AG08395 (cell line): ENCODE data around the gene GAS5.
"Not testable (repeated sequence)": the region's sequence is repeated elsewhere in the genome, so short reads cannot be mapped to it uniquely, and the experiment has no call there.

Experiments used
- DNase-seq: peaks from one replicate; pipeline ENCODE4 v3.0.0; 2012; ENCODE audit warnings: mixed read lengths, low spot score

The GAS5 gene

DNA sequence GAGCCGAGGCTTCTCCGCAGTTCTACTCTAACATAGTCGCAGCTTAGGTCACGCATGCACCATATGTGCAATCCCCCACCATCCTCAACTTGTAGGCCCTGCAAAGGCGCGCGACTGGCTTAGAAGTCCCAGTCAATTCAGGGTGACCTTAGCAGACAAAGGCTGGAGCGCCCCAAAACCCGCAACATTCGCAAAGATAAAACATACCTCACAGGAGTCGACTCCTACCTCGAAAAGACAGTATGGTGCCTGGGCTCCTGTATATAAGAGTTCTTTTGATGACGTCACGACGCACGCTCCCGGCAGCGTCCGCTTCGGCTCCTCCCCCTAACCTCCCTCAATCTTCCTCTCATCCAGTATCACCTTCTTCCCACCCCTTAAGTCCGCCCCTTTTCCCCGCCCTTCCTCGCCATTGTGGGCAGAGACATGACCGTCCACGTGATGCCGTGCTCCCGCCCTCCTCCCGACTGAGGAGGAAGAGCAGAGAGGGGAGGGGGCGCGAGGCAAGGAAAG, at the start of gene GAS5:
GAS5 (minus strand) TSS at position 237 of the 513 bp plus-strand sequence.
- peak; percentile 98 for DNase-seq

- no peak for DNase-seq
Measured at GRCh38 chr1:173917149-173917548, 49.4 kb upstream of the GAS5 start, which contains the start of gene SERPINC1. SERPINC1 (minus strand) TSS chr1:173917327; CDS start chr1:173917259, 68 bp downstream.

DNA sequence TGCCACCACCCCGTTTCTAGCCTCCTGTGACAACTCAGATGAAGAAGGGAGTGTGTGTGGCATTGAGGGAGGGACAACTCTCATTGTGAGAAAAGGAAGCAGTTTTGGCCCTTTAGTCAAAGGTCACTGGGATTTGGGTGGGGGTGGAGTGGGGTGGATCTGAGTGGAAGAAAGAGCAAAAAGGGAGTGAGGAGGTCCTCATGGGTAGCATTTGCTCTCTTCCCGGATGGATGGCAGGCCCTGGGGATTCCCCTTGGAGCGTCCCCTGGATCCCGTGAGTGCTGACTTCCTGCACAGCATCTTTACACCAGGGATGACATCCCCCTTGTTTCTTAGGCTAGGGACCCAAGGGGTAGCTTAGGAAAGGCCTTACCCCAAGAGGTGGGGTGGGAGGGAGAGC, 48.9 kb upstream of the GAS5 start:
- DNase-seq, result no peak

DNA sequence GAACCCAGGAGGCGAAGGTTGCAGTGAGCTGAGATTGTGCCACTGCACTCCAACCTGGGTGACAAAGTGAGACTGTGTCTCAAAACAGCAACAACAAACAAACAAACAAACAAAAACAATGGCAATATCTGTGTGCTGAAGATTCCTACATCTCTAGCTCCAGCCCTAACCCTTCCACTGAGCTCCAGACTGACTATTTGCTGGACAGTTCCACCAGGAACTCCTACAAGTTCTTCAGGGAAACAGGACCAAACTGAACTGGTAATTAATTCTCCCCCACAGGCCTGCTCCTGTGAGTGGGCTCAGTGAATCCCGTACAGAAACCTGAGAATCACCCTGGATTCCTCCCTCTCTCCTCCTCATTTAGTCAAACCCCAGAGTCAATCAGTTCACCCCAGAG, 47.8 kb upstream of the GAS5 start:
- no peak for DNase-seq

- DNase-seq, result peak; percentile 24
Measured at GRCh38 chr1:173914366-173914871, 46.6 kb upstream of the GAS5 start.

GRCh38 chr1:173913111-173913510, 45.3 kb upstream of the GAS5 start:
- DNase-seq, result no peak

- no peak for DNase-seq
Measured at GRCh38 chr1:173903827-173904531, 36.2 kb upstream of the GAS5 start.

DNA sequence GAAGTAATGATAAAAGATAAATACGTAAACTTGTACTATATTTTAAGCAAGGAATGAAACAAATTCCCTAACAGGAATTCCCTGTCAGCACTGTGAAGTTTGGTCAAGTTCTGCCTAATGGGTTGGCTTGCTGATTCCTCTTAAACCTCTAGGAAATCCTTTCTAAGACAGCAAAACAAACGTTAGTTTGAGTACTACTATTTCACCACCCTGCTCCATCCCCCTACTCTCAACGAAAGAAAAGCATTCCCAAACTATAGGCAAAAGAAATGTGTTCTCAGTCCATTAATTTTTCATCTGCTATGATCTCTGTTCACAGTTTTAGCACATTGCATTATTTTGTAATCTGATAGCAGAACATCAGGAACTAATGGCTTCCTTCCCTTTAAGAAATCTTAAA, 33.2 kb upstream of the GAS5 start:
- DNase-seq, result no peak

DNA sequence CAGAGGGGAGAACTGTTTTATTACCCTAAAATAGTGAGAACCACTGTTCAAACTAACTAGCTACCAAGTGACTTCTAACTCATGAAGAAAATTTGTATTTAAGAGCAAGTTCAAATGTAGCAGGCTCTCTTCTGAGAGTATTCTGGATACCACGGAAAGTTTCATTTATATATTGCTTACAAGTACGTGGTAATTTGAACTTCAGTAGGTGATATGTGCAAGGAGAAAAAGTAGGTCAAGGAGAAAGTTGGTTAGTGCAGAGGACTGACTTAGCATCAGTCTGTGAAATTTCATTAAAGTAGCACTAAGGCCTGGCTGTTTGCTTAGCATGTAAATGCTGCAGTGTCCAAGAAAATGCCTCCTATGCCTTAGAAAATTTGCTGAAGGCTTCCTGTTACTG, 32.6 kb upstream of the GAS5 start:
- no peak for DNase-seq

DNA sequence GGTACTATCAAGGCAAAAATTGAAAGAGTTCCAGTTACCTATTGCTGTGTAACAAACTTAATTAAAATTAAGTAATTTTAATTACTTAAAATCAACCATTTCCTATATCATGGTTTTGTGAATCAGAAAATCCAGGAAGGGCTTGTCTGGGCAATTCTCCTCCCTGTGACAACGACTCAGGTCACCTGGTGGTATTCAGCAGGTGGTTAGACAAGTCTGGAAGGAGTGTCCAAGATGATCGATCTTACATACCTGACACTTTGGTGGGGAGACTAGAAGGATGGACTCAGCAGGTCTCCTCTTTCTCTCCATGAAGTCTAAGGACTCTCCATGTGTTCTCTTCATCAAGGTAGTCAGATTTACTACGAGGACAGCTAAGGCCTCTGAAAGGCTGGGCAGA, 26.4 kb upstream of the GAS5 start:
- DNase-seq, result no peak

DNA sequence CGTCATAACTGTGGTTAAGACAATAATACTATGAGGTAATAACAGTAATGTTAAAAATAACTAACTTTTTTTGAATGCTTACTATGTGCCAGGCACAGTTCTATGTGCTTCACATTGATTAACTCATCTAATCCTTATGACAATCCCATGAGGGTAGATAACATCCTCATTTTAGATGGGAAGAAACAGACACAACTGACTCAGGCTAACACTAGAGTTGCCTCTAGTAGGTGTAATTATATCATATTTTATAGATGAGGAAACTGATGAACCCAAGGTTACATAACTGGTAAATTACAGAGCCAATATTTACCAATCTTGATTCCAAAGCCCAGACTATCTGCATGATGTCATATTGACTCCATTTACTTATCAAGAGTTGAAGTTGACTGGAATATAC, 25.8 kb upstream of the GAS5 start:
- DNase-seq, result no peak

- DNase-seq, result no peak
Measured at GRCh38 chr1:173889885-173890284, 22.1 kb upstream of the GAS5 start.

DNA sequence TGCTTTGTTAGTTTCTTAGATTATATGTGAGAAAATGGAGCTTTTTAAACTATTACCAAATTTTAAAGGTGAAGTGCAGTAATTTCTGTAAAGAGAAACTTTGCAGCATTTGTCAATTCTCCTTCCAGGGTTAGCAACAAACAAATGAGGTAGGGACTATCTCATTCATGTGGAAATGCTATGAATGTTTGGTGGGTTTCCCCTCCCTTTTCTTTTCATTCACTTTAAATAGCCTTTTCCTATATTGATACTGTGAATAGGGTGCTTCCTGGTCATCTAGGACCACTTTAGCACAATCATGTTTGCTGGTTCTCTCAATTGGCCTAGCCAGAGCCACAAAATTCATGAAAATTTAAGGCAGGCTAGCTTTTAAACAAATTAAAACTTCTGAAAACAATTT, 21.0 kb upstream of the GAS5 start:
- DNase-seq, result no peak

- no peak for DNase-seq
Measured at GRCh38 chr1:173887627-173888026, 19.8 kb upstream of the GAS5 start.

DNA sequence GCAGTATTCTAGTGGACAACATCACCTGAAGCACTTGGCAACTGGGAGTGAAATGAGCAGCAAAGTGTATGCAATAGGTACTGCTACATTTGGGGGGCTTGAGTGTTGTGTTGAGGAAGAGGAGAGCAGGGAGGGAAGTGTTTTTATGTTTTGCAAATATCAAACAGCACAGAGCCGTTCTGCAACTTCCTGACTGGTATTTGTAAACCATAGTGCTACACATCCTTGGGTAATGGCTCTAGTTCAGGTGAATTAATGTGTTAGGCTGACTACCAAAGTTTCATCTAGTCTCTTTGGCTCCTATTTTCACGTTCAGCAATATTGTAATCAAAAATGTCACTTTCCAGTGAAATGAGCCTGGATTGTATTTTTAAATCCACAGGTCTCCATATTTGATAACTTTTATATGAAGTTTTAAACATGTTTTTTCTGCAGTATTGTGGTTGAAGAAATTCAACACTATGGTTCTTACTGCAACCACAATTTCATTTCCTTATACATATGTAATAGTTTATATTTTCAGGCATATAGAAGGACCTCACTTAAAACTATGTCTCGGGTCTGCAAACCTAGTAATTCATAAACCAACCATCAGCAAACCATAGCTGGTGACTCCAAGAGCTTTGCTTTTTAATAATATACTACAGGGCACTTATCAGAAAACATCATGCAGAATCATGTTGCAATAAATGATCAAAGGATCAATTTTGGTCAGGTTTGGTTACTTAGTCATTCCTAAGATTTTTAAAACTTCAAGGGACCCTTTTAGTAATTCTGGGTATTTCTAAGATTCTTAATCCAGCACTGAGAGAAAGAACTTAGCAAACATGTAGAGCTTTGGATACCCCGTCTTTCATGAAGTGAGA, 19.2 kb upstream of the GAS5 start:
- DNase-seq, result no peak

DNA sequence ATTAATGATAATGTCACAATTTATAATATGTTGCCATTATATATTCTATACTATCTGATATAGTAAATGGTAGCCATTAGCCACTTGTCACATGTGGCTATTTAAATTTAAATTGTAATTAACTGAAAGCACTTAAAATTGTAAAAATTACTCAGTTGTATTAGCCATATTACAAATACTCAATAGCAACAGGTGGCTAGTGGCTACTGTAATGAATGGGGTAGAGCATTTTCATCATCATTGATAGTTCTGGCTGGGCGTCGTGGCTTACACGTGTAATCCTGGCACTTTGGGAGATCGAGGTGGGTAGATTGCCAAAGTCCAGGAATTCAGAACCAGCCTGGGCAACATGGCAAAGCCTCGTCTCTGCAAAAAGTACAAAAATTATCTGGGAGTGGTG, 16.9 kb upstream of the GAS5 start:
- no peak for DNase-seq

- not testable (repeated sequence) for DNase-seq
Measured at GRCh38 chr1:173881117-173881516, 13.3 kb upstream of the GAS5 start.

GRCh38 chr1:173878251-173878650, 10.5 kb upstream of the GAS5 start:
- DNase-seq, result no peak

GRCh38 chr1:173876732-173877131, 8.9 kb upstream of the GAS5 start:
- DNase-seq, result no peak

DNA sequence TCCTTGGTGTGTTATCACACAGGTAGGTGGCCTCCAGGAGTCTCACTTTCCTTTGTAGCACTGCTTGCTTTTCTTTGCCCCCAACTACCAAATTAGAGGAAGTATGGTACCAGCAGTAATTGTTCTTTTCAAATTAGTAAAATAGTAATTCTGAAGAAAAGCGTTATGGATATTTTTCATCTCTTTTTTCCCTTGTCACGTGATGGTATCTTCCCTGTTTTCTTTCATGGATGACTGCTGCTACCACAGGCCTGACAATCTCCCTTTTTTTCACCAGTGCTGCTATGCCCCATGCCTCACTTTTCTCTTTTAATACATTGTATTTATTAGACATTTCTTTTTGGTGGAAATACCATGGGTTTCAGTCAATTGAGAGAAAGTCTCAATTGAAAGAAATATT, 3.7 kb upstream of the GAS5 start:
- DNase-seq, result no peak

- DNase-seq, result no peak
Measured at GRCh38 chr1:173871091-173871490, 3.3 kb upstream of the GAS5 start.

DNA sequence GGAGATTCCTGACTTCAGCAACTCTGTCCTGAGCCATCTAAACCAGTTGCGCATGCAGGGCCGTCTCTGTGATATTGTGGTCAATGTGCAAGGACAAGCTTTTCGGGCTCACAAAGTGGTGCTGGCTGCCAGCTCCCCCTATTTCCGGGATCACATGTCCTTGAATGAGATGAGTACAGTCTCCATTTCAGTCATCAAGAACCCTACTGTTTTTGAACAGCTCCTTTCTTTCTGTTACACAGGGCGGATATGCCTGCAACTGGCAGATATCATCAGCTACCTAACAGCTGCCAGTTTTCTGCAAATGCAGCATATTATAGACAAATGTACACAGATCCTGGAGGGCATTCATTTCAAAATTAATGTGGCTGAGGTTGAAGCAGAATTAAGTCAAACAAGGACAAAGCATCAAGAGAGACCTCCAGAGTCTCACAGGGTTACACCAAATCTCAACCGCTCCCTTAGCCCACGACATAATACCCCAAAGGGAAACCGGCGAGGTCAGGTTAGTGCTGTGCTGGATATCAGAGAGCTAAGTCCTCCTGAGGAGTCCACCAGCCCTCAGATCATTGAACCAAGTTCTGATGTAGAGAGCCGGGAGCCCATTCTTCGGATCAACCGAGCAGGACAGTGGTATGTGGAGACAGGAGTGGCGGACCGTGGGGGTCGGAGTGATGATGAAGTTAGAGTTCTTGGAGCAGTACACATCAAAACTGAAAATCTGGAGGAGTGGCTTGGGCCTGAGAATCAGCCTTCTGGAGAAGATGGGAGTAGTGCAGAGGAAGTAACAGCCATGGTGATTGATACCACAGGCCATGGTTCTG, 2.7 kb upstream of the GAS5 start:
- no peak for DNase-seq
